HG02870 (cell line): ENCODE data around the gene LDLRAP1.

ENCODE experiments used
- ATAC-seq: cut with Tn5 transposase; IDR thresholded peaks from one replicate; pipeline ENCODE4 v1.9.1; 2021; ENCODE audit warnings: mild to moderate bottlenecking, moderate library complexity; ENCODE audit not compliant: unreplicated experiment

The LDLRAP1 gene

GRCh38 chr1:25523542-25523941, 19.9 kb upstream of the LDLRAP1 start:
- no peak for ATAC-seq

- no peak for ATAC-seq
Measured at GRCh38 chr1:25524568-25525360, 18.6 kb upstream of the LDLRAP1 start.

GRCh38 chr1:25525361-25525688, 18.1 kb upstream of the LDLRAP1 start:
- ATAC-seq: no peak

GRCh38 chr1:25526753-25527152, 16.7 kb upstream of the LDLRAP1 start:
- ATAC-seq: no peak

- ATAC-seq: no peak
Measured at GRCh38 chr1:25527226-25527846, 16.1 kb upstream of the LDLRAP1 start.

- ATAC-seq: no peak
Measured at GRCh38 chr1:25527946-25528595, 15.3 kb upstream of the LDLRAP1 start.

GRCh38 chr1:25528881-25529517, 14.4 kb upstream of the LDLRAP1 start:
- ATAC-seq: no peak

GRCh38 chr1:25529518-25530185, 13.8 kb upstream of the LDLRAP1 start:
- no peak for ATAC-seq

GRCh38 chr1:25530186-25531081, 13.0 kb upstream of the LDLRAP1 start:
- ATAC-seq: no peak

GRCh38 chr1:25531082-25531461, 12.3 kb upstream of the LDLRAP1 start:
- no peak for ATAC-seq

GRCh38 chr1:25532970-25533369, 10.4 kb upstream of the LDLRAP1 start:
- no peak for ATAC-seq

GRCh38 chr1:25533775-25534409, 9.5 kb upstream of the LDLRAP1 start:
- no peak for ATAC-seq

- no peak for ATAC-seq
Measured at GRCh38 chr1:25534410-25534788, 9.0 kb upstream of the LDLRAP1 start.

- no peak for ATAC-seq
Measured at GRCh38 chr1:25536124-25536523, 7.3 kb upstream of the LDLRAP1 start.

- ATAC-seq: no peak
Measured at GRCh38 chr1:25537153-25537831, 6.1 kb upstream of the LDLRAP1 start.

GRCh38 chr1:25538191-25538767, 5.1 kb upstream of the LDLRAP1 start:
- no peak for ATAC-seq

- ATAC-seq: no peak
Measured at GRCh38 chr1:25540750-25541342, 2.6 kb upstream of the LDLRAP1 start.

- no peak for ATAC-seq
Measured at GRCh38 chr1:25541425-25541824, 2.0 kb upstream of the LDLRAP1 start.
